ENCODE data around the gene SLC25A31.

- no peak for TF ChIP-seq POLR2A (IDR thresholded peaks at IDR 0.05)
- TF ChIP-seq, protein P1, sequence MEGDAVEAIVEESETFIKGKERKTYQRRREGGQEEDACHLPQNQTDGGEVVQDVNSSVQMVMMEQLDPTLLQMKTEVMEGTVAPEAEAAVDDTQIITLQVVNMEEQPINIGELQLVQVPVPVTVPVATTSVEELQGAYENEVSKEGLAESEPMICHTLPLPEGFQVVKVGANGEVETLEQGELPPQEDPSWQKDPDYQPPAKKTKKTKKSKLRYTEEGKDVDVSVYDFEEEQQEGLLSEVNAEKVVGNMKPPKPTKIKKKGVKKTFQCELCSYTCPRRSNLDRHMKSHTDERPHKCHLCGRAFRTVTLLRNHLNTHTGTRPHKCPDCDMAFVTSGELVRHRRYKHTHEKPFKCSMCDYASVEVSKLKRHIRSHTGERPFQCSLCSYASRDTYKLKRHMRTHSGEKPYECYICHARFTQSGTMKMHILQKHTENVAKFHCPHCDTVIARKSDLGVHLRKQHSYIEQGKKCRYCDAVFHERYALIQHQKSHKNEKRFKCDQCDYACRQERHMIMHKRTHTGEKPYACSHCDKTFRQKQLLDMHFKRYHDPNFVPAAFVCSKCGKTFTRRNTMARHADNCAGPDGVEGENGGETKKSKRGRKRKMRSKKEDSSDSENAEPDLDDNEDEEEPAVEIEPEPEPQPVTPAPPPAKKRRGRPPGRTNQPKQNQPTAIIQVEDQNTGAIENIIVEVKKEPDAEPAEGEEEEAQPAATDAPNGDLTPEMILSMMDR (IDR thresholded peaks at IDR 0.05) = no peak
Observed at GRCh38 chr4:127698789-127699200, 31.4 kb upstream of the SLC25A31 start.

All from right lobe of liver (tissue), 4 donors.